Smooth muscle cell (in vitro differentiated cells): ENCODE data around the gene SEL1L3. TPM values are rescaled to one million over a fixed set of nuclear protein-coding genes. Genes with fewer than 3 reads are reported as not detected.

Source experiments
- DNase-seq: peaks from one replicate; lab custom pipeline; 2025; ENCODE audit not compliant: unreplicated experiment; lab: John Stamatoyannopoulos, UW
- H2AFZ ChIP-seq: fragments of 200-600 bp; sonication (generic); 2 replicates; pipeline ENCODE4 v1.6.0; 2016; ENCODE audit warnings: antibody characterized with exemption, low read depth, mild to moderate bottlenecking
- H3F3A ChIP-seq: fragments of 200-600 bp; sonication (generic); 2 replicates; pipeline ENCODE4 v1.6.0; 2017; ENCODE audit warnings: antibody characterized with exemption, low read depth
- H3K27ac ChIP-seq: fragments of 200-600 bp; sonication (generic); 2 replicates; pipeline ENCODE4 v1.5.1; 2016; ENCODE audit warnings: low read depth, mild to moderate bottlenecking
- H3K27me3 ChIP-seq: fragments of 200-600 bp; sonication (generic); 2 replicates; pipeline ENCODE4 v1.6.1; 2016; ENCODE audit warnings: low read depth, mild to moderate bottlenecking
- H3K36me3 ChIP-seq: fragments of 200-600 bp; sonication (generic); 2 replicates; pipeline ENCODE4 v1.5.1; 2016; ENCODE audit warnings: low read depth
- H3K4me1 ChIP-seq: fragments of 200-600 bp; sonication (generic); 2 replicates; pipeline ENCODE4 v1.5.1; 2016; ENCODE audit warnings: low read depth
- H3K4me2 ChIP-seq: fragments of 200-600 bp; sonication (generic); 2 replicates; pipeline ENCODE4 v1.6.0; 2016; ENCODE audit warnings: mild to moderate bottlenecking
- H3K4me3 ChIP-seq: fragments of 200-600 bp; sonication (generic); 2 replicates; pipeline ENCODE4 v1.5.1; 2016; ENCODE audit warnings: mild to moderate bottlenecking
- H3K79me2 ChIP-seq: fragments of 200-600 bp; sonication (generic); 2 replicates; pipeline ENCODE4 v1.6.0; 2016; ENCODE audit warnings: low read depth, mild to moderate bottlenecking
- H3K9ac ChIP-seq: fragments of 200-600 bp; sonication (generic); 2 replicates; pipeline ENCODE4 v1.6.0; 2016; ENCODE audit warnings: low read depth
- H3K9me3 ChIP-seq: fragments of 200-600 bp; sonication (generic); replicated peaks from 2 replicates; pipeline ENCODE4 v1.5.1; 2016; ENCODE audit warnings: low read depth
- H4K20me1 ChIP-seq: fragments of 200-600 bp; sonication (generic); 2 replicates; pipeline ENCODE4 v1.6.0; 2016; ENCODE audit warnings: low read depth
- CTCF ChIP-seq: fragments of 200-600 bp; sonication (generic); IDR thresholded peaks from 2 replicates; pipeline ENCODE4 v1.5.1; 2017; ENCODE audit warnings: borderline replicate concordance, mild to moderate bottlenecking, antibody characterized with exemption; ENCODE audit not compliant: insufficient read depth, poor library complexity, severe bottlenecking
- WGBS: methylation state at CpG from one replicate; pipeline ENCODE4 v1.1.7; 2016; ENCODE audit warnings: low lambda C conversion rate; 5-methylcytosine and 5-hydroxymethylcytosine counted together
- polyA plus RNA-seq: library from polyadenylated mRNA; unstranded; fragments of >200 nt; fragmentation: Nextera tagmentation; extraction: Ambion mirVana; gene quantifications from 2 replicates; pipeline ENCODE4 v1.2.1, GENCODE V29; 2016
- total RNA-seq: library from RNA; depleted of rRNA; stranded (reverse); fragments of >200 nt; gene quantifications from 2 replicates; pipeline ENCODE4 v1.2.3, GENCODE V29; 2014

Gene SEL1L3
- total and polyA plus RNA-seq, 2 experiments from 2014 or later, result 9.3 to 14.0 TPM

GRCh38 chr4:25795566-25796454, 67.0 kb downstream of the SEL1L3 start:
- Histone ChIP-seq H3K27ac (peak overlapping the region; percentile 70), H3K36me3 (no peaks in the 10 kb centered on the region), H3F3A (no peaks in the 10 kb centered on the region), H3K79me2 (no peaks in the 10 kb centered on the region), H3K9ac (no peak overlapping the region), H3K4me1 (peaks cover 13% of the 10 kb centered on the region), H2AFZ (no peak overlapping the region), H3K4me3 (no peak overlapping the region), H3K27me3 (no peaks in the 10 kb centered on the region), H4K20me1 (no peaks in the 10 kb centered on the region), H3K4me2 (peak overlapping the region; percentile 53), H3K9me3 (no peaks in the 10 kb centered on the region)
- 32% methylated on average over 12 of the region's 12 CpGs for WGBS
- DNase-seq, result peak; percentile 9
- no peak for TF ChIP-seq CTCF

GRCh38 chr4:25795091-25795490, 67.7 kb downstream of the SEL1L3 start:
- Histone ChIP-seq H3K4me3 (no peak overlapping the region), H3K9me3 (no peaks in the 10 kb centered on the region), H3K4me2 (no peak overlapping the region), H4K20me1 (no peaks in the 10 kb centered on the region), H3K27ac (peak overlapping the region; percentile 70), H3F3A (no peaks in the 10 kb centered on the region), H3K9ac (no peak overlapping the region), H3K4me1 (peaks cover 13% of the 10 kb centered on the region), H3K79me2 (no peaks in the 10 kb centered on the region), H3K27me3 (no peaks in the 10 kb centered on the region), H3K36me3 (no peaks in the 10 kb centered on the region), H2AFZ (no peak overlapping the region)
- no peak for TF ChIP-seq CTCF
- no peak for DNase-seq
- WGBS, result 97% methylated on average over 4 of the region's 4 CpGs

GRCh38 chr4:25792876-25793275, 69.9 kb downstream of the SEL1L3 start:
- H4K20me1 ChIP-seq, result no peaks in the 10 kb centered on the region
- no peak overlapping the region for H3K9ac ChIP-seq
- no peak for TF ChIP-seq CTCF
- H3K27me3 ChIP-seq, result no peaks in the 10 kb centered on the region
- no peaks in the 10 kb centered on the region for H3F3A ChIP-seq
- H3K79me2 ChIP-seq, result no peaks in the 10 kb centered on the region
- peaks cover 13% of the 10 kb centered on the region for H3K4me1 ChIP-seq
- H2AFZ ChIP-seq, result no peak overlapping the region
- H3K36me3 ChIP-seq, result no peaks in the 10 kb centered on the region
- 88% methylated on average over 4 of the region's 4 CpGs for WGBS
- no peak overlapping the region for H3K4me2 ChIP-seq
- H3K9me3 ChIP-seq, result no peaks in the 10 kb centered on the region
- DNase-seq, result no peak
- H3K4me3 ChIP-seq, result no peak overlapping the region
- H3K27ac ChIP-seq, result no peak overlapping the region
